ACC112 (cell line): ENCODE measurements around the gene KLHDC7B.

Experiments
- H2AFZ ChIP-seq: fragments of 200-600 bp; sonication (generic); one replicate; pipeline ENCODE4 v1.6.0; 2017; ENCODE audit warnings: antibody characterized with exemption, low read length; ENCODE audit not compliant: unreplicated experiment
- H3K27ac ChIP-seq: fragments of 200-600 bp; sonication (generic); 2 replicates; pipeline ENCODE4 v1.5.1; 2014; ENCODE audit warnings: low read depth, mild to moderate bottlenecking, antibody characterized with exemption, low read length, moderate library complexity
- H3K27me3 ChIP-seq: fragments of 200-600 bp; sonication (generic); 2 replicates; pipeline ENCODE4 v1.6.1; 2014; ENCODE audit warnings: mild to moderate bottlenecking, antibody characterized with exemption, low read length, moderate library complexity, mixed read lengths; ENCODE audit not compliant: insufficient read depth
- H3K36me3 ChIP-seq: fragments of 200-600 bp; sonication (generic); 2 replicates; pipeline ENCODE4 v1.6.1; 2016; ENCODE audit warnings: mild to moderate bottlenecking, antibody characterized with exemption, low read length, moderate library complexity, mixed read lengths; ENCODE audit not compliant: insufficient read depth
- H3K4me1 ChIP-seq: fragments of 200-600 bp; sonication (generic); one replicate; pipeline ENCODE4 v1.6.1; 2016; ENCODE audit warnings: low read length, mixed read lengths; ENCODE audit not compliant: insufficient read depth, unreplicated experiment, control insufficient read depth
- H3K4me3 ChIP-seq: fragments of 200-600 bp; sonication (generic); 2 replicates; pipeline ENCODE4 v1.5.1; 2014; ENCODE audit warnings: mild to moderate bottlenecking, low read depth, low read length
- H3K79me2 ChIP-seq: fragments of 200-600 bp; sonication (generic); one replicate; pipeline ENCODE4 v1.6.0; 2016; ENCODE audit warnings: low read length; ENCODE audit not compliant: control insufficient read depth, unreplicated experiment, insufficient read depth

The KLHDC7B gene

DNA sequence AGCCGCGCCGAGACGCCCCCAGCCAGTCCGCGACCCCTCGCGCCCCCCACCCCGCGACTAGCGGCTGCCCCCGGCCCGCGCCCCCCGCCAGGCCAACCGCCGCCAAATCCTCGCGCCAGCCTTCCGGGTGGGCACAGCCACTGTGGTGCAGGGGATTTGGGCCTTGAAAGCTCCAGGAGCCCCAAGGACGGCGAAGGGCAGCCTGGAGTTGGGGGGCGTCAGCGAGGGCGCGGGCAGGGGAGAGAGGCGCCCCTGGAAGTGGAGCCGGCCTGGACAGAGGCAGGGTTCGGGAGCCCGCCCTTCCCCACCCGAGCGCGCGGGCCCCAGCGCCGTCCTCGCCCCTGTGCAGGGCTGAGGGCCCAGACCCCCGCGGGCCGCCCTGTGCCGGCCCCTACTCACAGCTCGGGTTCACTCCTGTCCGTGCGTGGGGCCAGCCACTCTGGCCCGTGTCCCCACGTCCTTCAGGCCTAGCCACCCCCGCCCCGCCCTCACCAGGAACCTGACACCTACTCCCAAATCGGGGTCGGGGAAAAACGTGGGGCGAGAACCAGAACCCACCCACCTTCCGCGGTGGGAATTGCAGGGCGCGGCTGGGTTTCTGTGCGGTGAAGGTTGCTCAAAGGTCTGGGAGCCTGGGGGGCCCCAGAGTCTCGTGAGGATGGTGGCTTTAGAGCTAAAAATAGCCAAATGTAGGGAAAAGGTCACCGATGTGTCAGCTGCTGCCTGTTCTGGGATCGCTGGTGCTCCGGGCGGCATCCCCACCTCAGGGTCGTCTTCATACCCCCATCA, 32.5 kb downstream of the KLHDC7B start, which contains the start of gene CPT1B:
Gene CPT1B, minus strand, starts transcription at position 441 of the 789 bp plus-strand sequence. CDS start 512 bp downstream, outside the sequence.
- H3K27me3 ChIP-seq = no peaks in the 10 kb centered on the region
- H3K4me1 ChIP-seq = peaks cover 5% of the 10 kb centered on the region
- no peaks in the 10 kb centered on the region for H3K36me3 ChIP-seq
- no peak within 1 kb of the TSS for H3K27ac ChIP-seq
- H3K4me3 ChIP-seq = no peak within 1 kb of the TSS
- no peaks in the 10 kb centered on the region for H3K79me2 ChIP-seq
- H2AFZ ChIP-seq = no peak within 1 kb of the TSS

DNA sequence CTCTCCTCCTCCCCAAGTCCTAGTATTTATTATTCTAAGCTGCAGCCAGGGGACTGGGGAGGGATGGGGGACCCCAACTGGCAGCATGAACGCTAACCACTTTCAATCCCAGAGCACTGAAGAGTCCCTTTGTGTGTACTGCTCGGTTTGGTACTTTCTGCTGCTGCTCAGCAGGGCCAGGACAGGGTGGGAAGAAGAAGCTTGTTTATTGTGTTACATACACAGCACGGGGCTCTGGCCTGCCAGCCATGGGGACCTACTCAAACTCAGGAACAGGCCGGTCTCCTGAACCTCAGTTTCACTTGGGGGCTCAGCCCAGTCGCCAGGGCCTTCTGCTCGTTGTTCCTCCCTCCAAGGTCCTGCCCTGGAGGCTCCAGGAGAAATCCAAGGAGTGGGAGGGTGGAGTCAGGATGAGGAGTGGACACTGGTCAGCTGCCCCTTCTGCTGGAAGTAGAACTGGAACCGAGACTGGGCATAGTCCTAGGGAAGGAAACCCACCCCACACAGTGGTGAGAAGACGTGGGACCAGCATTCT, 33.1 kb downstream of the KLHDC7B start:
- peaks cover 5% of the 10 kb centered on the region for H3K79me2 ChIP-seq
- no peaks in the 10 kb centered on the region for H3K27me3 ChIP-seq
- H3K4me3 ChIP-seq = no peak overlapping the region
- H3K36me3 ChIP-seq = no peaks in the 10 kb centered on the region
- no peak overlapping the region for H3K27ac ChIP-seq
- H2AFZ ChIP-seq = no peak overlapping the region
- peaks cover 7% of the 10 kb centered on the region for H3K4me1 ChIP-seq

DNA sequence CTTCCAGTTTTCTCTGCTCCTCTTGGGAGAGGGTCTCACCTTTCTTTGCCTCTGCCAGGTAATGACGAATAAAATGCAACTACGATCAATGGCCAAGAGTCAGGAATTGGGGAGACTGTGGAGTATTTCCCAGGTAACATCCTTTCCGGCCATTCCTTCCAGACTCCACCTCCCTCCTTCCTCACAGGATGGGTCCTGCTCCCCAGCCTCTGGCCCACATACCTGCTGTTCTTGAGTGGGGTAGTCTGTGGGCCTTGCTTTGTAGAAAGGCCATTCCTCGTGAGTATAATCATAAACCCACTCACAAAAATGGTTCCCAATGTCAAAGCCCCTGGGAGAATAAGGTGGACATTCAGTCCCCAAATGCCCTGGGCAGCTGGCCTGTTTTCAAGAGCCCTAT, 34.1 kb downstream of the KLHDC7B start:
- Histone ChIP-seq H3K27ac (no peak overlapping the region), H3K79me2 (peaks cover 5% of the 10 kb centered on the region), H3K4me1 (peaks cover 7% of the 10 kb centered on the region), H2AFZ (no peak overlapping the region), H3K4me3 (no peak overlapping the region), H3K27me3 (no peaks in the 10 kb centered on the region), H3K36me3 (no peaks in the 10 kb centered on the region)

DNA sequence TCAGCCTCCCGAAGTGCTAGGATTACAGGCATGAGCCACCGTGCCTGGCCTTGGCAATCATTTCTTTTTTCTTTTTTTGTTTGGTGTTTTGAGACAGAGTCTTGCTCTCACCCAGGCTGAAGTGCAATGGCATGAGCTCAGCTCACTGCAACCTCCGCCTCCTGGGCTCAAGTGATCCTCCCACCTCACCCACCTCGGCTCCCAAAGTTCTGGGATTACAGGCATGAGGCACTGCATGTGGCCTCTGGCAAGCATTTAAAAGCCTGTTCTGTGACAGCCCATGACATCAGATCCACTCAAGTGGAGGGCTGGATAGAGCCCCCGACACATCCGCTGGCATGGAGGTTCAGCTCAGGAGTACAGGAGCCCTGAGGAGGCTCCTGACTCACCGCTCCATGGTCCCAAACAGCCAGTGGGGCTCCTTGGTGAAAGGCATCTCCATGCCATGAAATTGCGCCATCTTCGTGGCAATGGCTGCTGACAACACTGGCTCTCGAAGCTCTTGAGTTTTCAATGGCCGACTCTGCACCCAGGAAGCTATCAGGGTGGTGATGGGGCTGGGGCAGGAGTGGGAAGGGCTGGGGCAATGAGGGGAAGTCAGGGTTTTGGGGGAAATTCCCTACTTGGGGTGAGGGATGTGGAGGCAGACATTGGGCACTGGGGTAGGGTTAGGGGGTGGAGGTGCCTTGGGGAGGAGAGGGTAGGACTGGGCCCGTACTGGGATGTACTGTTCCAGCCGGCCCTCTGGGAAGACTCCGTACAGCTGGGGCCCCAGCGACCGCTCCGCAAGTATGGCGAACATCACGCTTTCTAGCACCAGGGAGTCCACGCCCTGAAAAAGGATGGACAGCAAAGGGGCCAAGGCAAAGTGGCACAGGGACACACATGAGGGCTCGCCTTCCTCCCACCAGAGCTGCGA, 35.6 kb downstream of the KLHDC7B start:
- H3K79me2 ChIP-seq = peaks cover 5% of the 10 kb centered on the region
- no peaks in the 10 kb centered on the region for H3K27me3 ChIP-seq
- H3K4me3 ChIP-seq = peak overlapping the region; percentile 96
- H2AFZ ChIP-seq = no peak overlapping the region
- H3K36me3 ChIP-seq = no peaks in the 10 kb centered on the region
- no peak overlapping the region for H3K27ac ChIP-seq
- H3K4me1 ChIP-seq = peaks cover 7% of the 10 kb centered on the region

DNA sequence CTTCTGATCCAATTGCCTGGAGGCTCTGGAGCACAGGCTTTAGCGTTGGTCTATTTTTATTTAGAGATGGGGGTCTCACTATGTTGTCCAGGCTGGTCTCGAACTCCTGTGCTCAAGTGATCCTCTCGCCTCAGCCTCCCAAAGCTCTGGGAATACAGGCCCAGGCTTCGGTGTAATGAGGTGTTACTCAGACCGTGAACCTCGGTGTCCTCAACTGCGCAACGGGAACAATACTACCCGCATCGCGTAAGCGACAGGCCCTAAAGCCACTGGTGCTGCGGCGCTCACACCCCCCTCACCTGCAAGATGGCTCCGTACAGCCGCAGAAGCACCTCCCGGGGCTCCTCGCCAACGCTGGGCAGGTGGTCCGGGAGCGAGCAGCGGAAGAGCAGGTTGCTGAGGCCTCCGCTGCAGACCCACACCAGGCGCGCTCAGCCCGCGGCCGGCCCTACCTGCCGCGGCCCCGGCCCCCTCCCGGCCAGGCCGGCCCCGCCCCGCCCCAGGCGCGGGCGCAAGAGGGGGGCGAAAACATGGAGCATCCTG, 36.3 kb downstream of the KLHDC7B start:
- Histone ChIP-seq H3K4me1 (peaks cover 7% of the 10 kb centered on the region), H3K36me3 (no peaks in the 10 kb centered on the region), H3K27me3 (no peaks in the 10 kb centered on the region), H3K4me3 (peak overlapping the region; percentile 96), H3K27ac (peak overlapping the region; percentile 87; the same call in 1 of the 2 replicates), H2AFZ (peak overlapping the region; percentile 75), H3K79me2 (peaks cover 5% of the 10 kb centered on the region)

DNA sequence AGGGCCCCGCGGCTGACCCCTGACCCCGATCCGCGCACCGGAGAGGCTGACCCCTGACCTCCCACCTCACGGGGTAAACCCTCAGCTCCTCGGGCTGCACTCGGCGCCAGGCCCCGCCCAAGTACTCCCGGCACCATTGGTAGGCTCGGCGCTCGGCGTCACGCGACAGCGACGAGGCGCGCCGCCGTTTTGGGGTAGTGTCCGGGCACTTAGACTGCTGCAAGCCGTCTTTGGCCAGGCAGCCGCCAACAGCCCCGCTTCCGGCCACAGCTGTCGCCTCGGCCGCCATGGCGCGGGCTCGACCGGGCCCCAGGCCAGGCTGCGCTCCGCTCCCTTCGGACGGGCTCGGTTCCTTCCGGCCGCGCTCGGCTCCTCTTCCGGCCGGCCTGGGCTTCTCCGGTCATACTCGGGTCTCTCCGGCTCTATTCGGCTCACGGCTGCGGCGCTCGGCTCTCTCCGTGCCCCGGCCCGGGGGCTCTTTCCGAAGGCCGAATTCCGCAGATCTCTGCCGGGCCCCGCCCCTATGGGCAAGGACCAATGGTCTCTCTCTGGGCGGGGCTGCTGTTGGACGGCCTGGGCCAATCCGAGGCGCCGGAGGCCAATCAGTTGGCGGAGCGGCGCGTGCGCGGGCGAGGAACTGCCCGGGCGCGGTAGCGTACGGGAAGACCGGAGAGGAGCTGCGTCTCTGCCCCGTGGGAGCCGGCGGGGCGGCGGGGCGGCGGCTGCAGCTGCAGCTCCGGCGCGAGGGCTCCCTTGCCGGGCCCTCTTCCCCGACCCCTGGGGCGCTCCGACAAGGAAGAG, 37.0 kb downstream of the KLHDC7B start, which contains the start of gene CHKB:
Gene CHKB, minus strand, starts transcription at position 357 of the 801 bp plus-strand sequence. Its CDS starts 68 bp downstream, at position 289.
- Histone ChIP-seq H3K4me1 (peaks cover 7% of the 10 kb centered on the region), H3K79me2 (peaks cover 5% of the 10 kb centered on the region), H3K4me3 (peak within 1 kb of the TSS; percentile 96), H3K27me3 (no peaks in the 10 kb centered on the region), H3K27ac (peak within 1 kb of the TSS; percentile 87), H2AFZ (peak within 1 kb of the TSS; percentile 75), H3K36me3 (no peaks in the 10 kb centered on the region)

DNA sequence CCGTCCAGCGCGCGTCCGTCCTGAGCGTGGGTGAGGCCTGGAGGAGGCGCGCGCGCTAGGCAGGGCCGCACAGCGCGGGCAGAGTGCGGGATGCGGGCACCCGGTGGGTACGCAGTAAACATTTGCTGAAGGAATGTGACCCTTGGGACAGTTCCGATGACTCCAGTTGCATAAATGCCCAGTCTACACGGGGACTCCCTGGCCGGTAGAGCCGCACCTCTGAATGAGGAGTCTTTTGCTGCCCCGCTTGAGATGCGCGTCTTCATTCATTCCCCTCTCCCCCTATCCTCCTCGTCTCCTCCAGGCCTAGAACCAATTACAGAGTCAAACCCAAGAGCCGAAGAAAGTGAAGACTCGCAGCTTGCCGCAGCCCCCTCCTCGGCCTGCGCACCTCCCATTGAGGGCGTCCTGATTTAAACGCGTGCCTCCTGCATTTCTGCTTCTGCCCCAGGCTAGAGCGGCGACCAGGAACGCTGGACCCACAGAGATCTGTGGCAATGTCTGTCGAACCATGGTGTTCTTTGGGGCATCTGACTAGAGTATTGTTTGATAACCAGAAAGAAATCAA, 37.7 kb downstream of the KLHDC7B start:
- Histone ChIP-seq H3K79me2 (peaks cover 5% of the 10 kb centered on the region), H3K4me1 (peaks cover 7% of the 10 kb centered on the region), H3K27me3 (no peaks in the 10 kb centered on the region), H3K36me3 (no peaks in the 10 kb centered on the region), H3K27ac (no peak overlapping the region), H2AFZ (peak overlapping the region; percentile 10), H3K4me3 (peak overlapping the region; percentile 96)

DNA sequence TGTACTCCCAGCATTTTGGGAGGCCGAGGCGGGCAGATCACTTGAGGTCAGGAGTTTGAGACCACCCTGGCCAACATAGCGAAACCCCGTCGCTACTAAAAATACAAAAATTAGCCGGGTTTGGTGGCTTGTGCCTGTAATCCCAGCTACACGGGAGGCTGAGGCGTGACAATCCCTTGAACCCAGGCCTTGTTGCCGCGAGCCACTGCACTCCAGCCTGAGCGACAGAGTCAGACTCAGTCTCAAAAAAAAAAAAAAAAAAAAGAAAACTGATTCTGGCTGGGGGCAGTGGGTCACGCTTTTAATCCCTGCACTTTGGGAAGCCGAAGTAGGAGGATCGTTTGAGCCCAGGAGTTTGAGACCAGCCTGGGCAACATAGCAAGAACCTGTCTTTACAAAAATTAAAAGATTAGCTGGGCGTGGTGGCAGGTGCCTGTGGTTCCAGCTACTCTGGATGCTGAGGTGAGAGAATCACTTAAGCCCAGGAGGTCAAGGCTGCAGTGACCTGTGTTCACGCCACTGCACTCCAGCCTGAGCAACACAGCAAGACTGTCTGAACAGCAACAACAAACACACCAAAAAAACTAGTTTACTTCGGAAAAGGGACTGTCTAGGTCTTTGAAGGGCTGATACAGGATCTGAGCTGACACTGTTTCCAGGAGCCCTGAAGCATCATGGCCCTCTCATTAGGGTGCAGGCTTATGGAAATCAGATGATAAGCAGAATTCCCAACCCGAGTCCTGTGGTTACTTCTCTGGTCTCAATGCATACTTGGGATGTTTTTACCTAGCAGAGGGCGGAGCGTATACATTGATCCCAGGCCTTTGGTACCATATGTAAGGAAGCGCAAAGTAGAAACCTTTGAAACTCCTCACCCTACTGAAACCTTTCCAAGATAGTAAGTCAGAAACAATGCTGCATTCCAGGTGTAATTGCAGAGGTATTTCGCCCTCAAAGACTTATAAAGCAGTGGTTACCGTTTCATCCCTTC, 38.7 kb downstream of the KLHDC7B start:
- H3K4me1 ChIP-seq = peaks cover 2% of the 10 kb centered on the region
- H2AFZ ChIP-seq = no peak overlapping the region
- H3K79me2 ChIP-seq = peaks cover 5% of the 10 kb centered on the region
- no peak overlapping the region for H3K27ac ChIP-seq
- H3K27me3 ChIP-seq = no peaks in the 10 kb centered on the region
- peak overlapping the region; percentile 96; the same call in 1 of the 2 replicates for H3K4me3 ChIP-seq
- H3K36me3 ChIP-seq = no peaks in the 10 kb centered on the region

DNA sequence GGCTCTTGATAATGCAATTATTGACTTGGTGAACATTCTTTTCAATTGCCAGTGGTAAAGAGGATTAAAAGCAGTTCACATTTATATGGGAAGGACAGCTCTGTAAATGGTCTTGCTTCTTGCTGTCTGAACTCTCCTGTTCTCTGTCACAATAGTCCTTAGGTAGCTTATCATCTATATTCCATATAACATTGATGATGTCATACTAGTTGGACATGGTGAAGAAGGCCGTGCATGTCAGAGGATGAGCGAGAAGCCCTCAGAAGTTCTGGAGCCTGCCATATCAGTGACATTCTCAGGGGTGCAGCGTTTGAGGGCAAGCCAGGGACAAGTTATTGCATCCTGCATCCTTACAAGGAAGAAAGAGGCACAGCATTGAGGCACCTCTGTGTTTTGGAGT, 39.5 kb downstream of the KLHDC7B start:
- peaks cover 2% of the 10 kb centered on the region for H3K4me1 ChIP-seq
- no peak overlapping the region for H3K4me3 ChIP-seq
- H3K36me3 ChIP-seq = no peaks in the 10 kb centered on the region
- no peaks in the 10 kb centered on the region for H3K27me3 ChIP-seq
- H3K27ac ChIP-seq = no peak overlapping the region
- H3K79me2 ChIP-seq = peaks cover 5% of the 10 kb centered on the region
- no peak overlapping the region for H2AFZ ChIP-seq
